NCI-H345 treated with DMSO at 0.1 percent for 48 hours (cell line): ENCODE measurements around the gene TMED1.
A peak's percentile ranks its signal among the peaks of the same experiment; 100 is the strongest.
"Not testable (repeated sequence)": the region's sequence is repeated elsewhere in the genome, so short reads cannot be mapped to it uniquely, and the experiment has no call there.

Experiments used
- DNase-seq: peaks from one replicate; lab custom pipeline; 2025; ENCODE audit not compliant: unreplicated experiment; lab: John Stamatoyannopoulos, UW

TMED1 gene

GRCh38 chr19:10835754-10836478 is at the start of gene TMED1:
Gene TMED1, minus strand, starts transcription at chr19:10836212. Its CDS starts 21 bp downstream, at chr19:10836191.
- peak; percentile 99 for DNase-seq

- DNase-seq: no peak
Measured at GRCh38 chr19:10885201-10886169, 49.5 kb upstream of the TMED1 start.

GRCh38 chr19:10884274-10884673 is 48.3 kb upstream of the TMED1 start:
- DNase-seq: no peak

- no peak for DNase-seq
Measured at GRCh38 chr19:10882108-10882457, 46.1 kb upstream of the TMED1 start.

- no peak for DNase-seq
Measured at GRCh38 chr19:10881403-10882107, 45.5 kb upstream of the TMED1 start.

GRCh38 chr19:10878253-10878652 is 42.2 kb upstream of the TMED1 start:
- DNase-seq: no peak

GRCh38 chr19:10877608-10878007 is 41.6 kb upstream of the TMED1 start:
- DNase-seq: not testable (repeated sequence)

GRCh38 chr19:10876459-10877240 is 40.6 kb upstream of the TMED1 start:
- no peak for DNase-seq

- no peak for DNase-seq
Measured at GRCh38 chr19:10874024-10874423, 38.0 kb upstream of the TMED1 start.

GRCh38 chr19:10872546-10873107 is 36.6 kb upstream of the TMED1 start:
- DNase-seq: no peak

GRCh38 chr19:10871711-10872545 is 35.9 kb upstream of the TMED1 start:
- no peak for DNase-seq

GRCh38 chr19:10870955-10871603 is 35.1 kb upstream of the TMED1 start, which contains the start of gene CARM1:
Gene CARM1, plus strand, starts transcription at chr19:10871553. Its CDS starts 150 bp downstream, at chr19:10871703.
- DNase-seq: peak; percentile 98

- DNase-seq: no peak
Measured at GRCh38 chr19:10870501-10870954, 34.5 kb upstream of the TMED1 start.

- DNase-seq: not testable (repeated sequence)
Measured at GRCh38 chr19:10869872-10870311, 33.9 kb upstream of the TMED1 start.

GRCh38 chr19:10868872-10869547 is 33.0 kb upstream of the TMED1 start:
- no peak for DNase-seq

GRCh38 chr19:10866495-10866894 is 30.5 kb upstream of the TMED1 start:
- DNase-seq: no peak

GRCh38 chr19:10864538-10864899 is 28.5 kb upstream of the TMED1 start:
- peak; percentile 68 for DNase-seq

GRCh38 chr19:10863107-10863717 is 27.2 kb upstream of the TMED1 start:
- no peak for DNase-seq
